Measurements from ENCODE around the gene HOXC9.
A peak's percentile ranks its signal among the peaks of the same experiment; 100 is the strongest.

GRCh38 chr12:53999559-54000115 is 324 bp upstream of the HOXC9 start:
- TF ChIP-seq EP300 (IDR thresholded peaks at IDR 0.05) (no peak), ZFP36 (IDR thresholded peaks at IDR 0.05; ENCODE audit: borderline replicate concordance, partially characterized antibody) (no peak), POLR2A (IDR thresholded peaks at IDR 0.05; ENCODE audit: low read length) (no peak), REST (IDR thresholded peaks at IDR 0.05) (0 out of 2 replicates have a peak, but pooled peaks have one; percentile 14), RAD21 (conservative IDR thresholded peaks at IDR 0.05 in 1 of 2, IDR thresholded peaks at IDR 0.05 in 1 of 2) (no peak), MAX (IDR thresholded peaks at IDR 0.05) (no peak), CEBPB (IDR thresholded peaks at IDR 0.05) (no peak), MAFK (IDR thresholded peaks at IDR 0.05; ENCODE audit: partially characterized antibody) (no peak), JUNB (IDR thresholded peaks at IDR 0.05) (no peak)
- TF ChIP-seq, protein P1, sequence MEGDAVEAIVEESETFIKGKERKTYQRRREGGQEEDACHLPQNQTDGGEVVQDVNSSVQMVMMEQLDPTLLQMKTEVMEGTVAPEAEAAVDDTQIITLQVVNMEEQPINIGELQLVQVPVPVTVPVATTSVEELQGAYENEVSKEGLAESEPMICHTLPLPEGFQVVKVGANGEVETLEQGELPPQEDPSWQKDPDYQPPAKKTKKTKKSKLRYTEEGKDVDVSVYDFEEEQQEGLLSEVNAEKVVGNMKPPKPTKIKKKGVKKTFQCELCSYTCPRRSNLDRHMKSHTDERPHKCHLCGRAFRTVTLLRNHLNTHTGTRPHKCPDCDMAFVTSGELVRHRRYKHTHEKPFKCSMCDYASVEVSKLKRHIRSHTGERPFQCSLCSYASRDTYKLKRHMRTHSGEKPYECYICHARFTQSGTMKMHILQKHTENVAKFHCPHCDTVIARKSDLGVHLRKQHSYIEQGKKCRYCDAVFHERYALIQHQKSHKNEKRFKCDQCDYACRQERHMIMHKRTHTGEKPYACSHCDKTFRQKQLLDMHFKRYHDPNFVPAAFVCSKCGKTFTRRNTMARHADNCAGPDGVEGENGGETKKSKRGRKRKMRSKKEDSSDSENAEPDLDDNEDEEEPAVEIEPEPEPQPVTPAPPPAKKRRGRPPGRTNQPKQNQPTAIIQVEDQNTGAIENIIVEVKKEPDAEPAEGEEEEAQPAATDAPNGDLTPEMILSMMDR (IDR thresholded peaks at IDR 0.05) = no peak
- TF ChIP-seq, protein P2, sequence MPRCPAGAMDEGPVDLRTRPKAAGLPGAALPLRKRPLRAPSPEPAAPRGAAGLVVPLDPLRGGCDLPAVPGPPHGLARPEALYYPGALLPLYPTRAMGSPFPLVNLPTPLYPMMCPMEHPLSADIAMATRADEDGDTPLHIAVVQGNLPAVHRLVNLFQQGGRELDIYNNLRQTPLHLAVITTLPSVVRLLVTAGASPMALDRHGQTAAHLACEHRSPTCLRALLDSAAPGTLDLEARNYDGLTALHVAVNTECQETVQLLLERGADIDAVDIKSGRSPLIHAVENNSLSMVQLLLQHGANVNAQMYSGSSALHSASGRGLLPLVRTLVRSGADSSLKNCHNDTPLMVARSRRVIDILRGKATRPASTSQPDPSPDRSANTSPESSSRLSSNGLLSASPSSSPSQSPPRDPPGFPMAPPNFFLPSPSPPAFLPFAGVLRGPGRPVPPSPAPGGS (IDR thresholded peaks at IDR 0.05) = no peak
- TF ChIP-seq, protein P3, sequence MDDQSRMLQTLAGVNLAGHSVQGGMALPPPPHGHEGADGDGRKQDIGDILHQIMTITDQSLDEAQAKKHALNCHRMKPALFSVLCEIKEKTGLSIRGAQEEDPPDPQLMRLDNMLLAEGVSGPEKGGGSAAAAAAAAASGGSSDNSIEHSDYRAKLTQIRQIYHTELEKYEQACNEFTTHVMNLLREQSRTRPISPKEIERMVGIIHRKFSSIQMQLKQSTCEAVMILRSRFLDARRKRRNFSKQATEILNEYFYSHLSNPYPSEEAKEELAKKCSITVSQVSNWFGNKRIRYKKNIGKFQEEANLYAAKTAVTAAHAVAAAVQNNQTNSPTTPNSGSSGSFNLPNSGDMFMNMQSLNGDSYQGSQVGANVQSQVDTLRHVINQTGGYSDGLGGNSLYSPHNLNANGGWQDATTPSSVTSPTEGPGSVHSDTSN (IDR thresholded peaks at IDR 0.05) = peak; percentile 79
- TF ChIP-seq, protein P4, sequence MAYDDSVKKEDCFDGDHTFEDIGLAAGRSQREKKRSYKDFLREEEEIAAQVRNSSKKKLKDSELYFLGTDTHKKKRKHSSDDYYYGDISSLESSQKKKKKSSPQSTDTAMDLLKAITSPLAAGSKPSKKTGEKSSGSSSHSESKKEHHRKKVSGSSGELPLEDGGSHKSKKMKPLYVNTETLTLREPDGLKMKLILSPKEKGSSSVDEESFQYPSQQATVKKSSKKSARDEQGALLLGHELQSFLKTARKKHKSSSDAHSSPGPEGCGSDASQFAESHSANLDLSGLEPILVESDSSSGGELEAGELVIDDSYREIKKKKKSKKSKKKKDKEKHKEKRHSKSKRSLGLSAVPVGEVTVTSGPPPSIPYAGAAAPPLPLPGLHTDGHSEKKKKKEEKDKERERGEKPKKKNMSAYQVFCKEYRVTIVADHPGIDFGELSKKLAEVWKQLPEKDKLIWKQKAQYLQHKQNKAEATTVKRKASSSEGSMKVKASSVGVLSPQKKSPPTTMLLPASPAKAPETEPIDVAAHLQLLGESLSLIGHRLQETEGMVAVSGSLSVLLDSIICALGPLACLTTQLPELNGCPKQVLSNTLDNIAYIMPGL (CRISPR knock-in tag; IDR thresholded peaks at IDR 0.05; ENCODE audit: borderline replicate concordance) = peak; percentile 73; the same call in 1 of the 2 replicates
- TF ChIP-seq, protein P5, sequence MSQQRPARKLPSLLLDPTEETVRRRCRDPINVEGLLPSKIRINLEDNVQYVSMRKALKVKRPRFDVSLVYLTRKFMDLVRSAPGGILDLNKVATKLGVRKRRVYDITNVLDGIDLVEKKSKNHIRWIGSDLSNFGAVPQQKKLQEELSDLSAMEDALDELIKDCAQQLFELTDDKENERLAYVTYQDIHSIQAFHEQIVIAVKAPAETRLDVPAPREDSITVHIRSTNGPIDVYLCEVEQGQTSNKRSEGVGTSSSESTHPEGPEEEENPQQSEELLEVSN (IDR thresholded peaks at IDR 0.05; ENCODE audit: borderline replicate concordance, low read depth) = 0 out of 2 replicates have a peak, but pooled peaks have one; percentile 12
